HG03095 (cell line): ENCODE measurements around the gene RIC1.
"Not testable (repeated sequence)": the region's sequence is repeated elsewhere in the genome, so short reads cannot be mapped to it uniquely, and the experiment has no call there.

Source experiments
- ATAC-seq: cut with Tn5 transposase; IDR thresholded peaks from one replicate; pipeline ENCODE4 v1.9.1; 2021; ENCODE audit warnings: moderate library complexity; ENCODE audit not compliant: unreplicated experiment

The RIC1 gene

DNA sequence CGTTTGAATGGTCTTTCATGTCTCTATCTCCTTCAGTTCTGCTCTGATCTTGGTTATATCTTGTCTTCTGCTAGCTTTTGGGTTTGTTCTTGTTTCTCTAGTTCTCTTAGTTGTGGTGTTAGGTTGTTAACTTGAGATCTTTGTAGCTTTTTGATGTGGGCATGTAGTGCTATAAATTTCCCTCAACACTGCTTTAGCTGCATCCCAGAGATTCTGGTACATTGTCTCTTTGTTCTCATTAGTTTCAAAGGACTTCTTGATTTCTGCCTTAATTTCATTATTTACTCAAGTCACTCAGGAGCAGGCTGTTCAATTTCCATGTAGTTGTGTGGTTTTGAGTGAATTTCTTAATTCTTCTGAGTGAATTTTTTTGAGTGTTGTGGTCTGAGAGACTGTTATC lies 33.9 kb downstream of the RIC1 start:
- ATAC-seq = not testable (repeated sequence)

DNA sequence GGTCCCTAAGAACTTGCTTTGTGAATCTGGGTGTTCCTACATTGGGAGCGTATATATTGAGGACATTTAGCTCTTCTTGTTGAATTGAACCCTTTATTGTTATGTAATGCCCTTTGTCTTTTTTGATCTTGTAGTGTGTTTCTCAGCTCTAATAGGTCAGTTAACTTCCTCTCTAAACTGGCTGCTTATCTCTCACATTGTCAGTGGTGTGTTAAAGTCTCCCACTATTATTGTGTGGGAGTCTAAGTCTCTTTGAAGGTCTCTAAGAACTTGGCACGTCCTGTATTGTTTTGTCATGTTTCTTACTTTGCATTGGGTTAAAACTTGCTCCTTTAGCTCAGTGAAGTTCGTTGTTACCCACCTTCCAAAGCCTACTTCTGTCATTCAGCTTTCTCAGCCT lies 36.2 kb downstream of the RIC1 start:
- no peak for ATAC-seq

DNA sequence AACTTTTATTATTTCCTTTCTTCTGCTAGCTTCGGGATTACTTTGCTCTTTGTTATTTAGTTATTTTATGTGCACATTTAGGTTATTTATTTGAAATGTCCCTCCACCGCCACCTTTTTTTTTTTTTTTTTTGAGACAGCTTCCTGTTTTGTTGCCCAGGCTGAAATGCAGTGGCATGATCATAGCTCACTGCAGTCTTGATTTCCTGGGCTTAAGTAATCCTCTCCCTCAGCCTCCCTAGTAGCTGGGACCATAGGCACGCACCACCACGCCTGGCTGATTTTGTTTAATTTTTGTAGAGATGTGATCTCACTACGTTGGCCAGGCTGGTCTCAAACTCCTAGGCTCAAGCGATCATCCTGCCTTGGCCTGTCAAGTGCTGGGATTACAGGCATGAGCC lies 38.5 kb downstream of the RIC1 start:
- no peak for ATAC-seq

DNA sequence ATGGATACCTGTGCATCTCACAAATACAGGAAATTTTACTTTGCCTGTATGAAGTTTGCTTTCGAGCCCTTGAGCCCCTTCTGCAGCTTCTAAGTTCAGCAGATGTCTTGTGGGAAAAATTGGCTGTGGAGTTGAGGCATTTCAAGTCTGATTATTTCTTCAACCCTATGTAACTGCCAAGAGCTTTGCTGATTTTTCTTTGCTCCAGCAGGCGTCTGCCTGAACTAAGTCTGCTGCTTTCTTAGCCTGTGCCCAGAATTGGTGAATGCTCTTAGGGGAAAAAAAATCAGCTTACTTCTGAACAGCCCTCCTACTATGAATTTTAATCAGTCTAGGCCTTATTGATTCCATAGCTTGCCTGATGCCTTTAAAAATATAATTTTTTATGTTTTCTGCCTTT lies 41.2 kb downstream of the RIC1 start:
- ATAC-seq = no peak

DNA sequence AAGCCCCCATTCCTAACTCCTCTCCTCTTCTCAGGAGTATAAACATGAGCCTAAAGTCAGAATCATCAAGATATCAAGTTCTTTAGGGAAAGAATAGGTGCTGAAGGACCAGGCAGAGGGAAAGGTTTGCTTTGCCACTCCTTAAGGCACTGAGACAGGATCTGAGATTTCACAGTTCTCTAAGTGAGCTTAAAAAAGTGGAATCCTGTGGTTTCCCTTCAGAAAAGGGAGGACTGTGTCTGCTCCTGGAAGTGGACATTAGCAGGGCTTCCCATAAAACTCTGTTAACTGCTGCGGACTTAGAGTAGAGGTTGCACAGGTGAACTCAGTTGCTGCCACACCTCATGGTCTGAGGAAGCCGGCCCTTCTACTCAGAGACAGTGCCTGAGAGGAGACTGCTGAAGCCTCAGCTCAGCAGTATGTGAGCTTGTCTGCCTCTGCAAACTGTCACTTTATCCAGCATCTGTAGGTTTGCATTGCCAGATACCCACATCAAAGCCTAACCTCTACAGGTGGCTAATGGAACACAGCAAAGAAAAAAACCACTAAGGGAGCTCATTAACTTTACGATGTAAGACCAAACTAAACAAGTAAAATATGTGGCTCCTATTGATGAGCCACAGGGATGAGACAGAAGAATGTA lies 42.9 kb downstream of the RIC1 start:
- ATAC-seq = no peak

DNA sequence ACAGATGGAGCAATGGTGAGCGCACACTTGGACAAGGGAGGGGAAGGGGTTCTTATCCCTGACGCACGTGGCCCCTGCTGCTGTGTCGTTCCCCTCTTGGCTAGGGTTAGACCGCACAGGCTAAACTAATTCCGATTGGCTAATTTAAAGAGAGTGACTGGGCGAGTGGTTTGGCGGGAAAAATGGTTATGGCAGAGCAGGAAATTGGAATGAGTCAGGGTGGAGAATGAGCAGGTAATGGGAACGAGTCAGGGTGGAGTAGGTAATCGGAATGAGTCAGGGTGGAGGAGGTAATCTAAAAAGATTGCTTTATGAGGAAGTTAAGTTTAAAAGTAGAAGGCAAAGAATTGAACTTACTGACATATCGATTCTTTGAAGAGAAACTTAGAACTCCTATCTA lies 46.1 kb downstream of the RIC1 start:
- ATAC-seq = not testable (repeated sequence)

DNA sequence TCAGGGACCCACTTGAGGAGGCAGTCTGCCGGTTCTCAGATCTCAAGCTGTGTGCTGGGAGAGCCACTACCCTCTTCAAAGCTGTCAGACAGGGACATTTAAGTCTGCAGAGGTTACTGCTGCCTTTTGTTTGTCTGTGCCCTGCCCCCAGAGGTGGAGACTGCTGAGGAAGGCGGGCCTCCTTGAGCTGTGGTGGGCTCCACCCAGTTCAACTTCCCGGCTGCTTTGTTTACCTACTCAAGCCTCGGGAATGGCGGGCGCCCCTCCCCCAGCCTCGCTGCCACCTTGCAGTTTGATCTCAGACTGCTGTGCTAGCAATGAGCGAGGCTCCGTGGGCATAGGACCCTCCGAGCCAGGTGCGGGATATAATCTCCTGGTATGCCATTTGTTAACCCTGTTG lies 54.7 kb downstream of the RIC1 start:
- ATAC-seq = not testable (repeated sequence)

DNA sequence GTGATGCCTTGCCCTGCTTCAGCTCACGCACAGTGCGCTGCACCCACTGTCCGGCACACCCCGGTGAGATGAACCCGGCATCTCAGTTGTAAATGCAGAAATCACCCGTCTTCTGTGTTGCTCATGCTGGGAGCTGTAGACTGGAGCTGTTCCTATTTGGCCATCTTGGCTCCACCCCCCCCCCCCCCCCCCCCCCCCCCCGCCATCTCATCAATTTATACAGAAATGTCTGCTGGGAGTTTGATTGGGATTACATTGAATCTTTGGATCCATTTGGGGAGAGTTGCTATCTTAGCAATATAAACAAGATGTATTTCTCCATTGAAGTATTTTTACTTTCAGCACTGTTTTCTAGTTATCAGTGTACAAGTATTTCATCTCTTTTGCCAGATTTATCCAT lies 55.2 kb downstream of the RIC1 start:
- no peak for ATAC-seq

DNA sequence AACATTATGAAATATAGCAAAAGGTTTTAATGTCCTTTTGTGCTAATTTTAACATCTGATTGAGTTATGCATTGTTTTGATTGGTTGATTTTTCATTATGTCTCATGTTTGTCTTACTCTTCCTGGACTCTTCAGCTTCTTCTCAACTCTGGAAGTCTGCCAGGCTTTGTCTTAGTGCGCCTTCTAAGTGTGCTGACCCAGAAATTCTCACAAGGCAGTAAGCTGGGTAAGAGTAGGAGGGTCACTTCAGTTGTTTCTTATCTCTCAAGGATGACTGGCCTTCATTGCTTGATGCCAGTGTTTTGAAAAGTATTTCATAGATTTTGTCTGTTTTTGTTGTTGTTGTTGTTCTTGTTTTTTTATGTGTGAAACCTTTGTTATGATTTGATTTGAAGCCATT lies 59.2 kb downstream of the RIC1 start:
- no peak for ATAC-seq

DNA sequence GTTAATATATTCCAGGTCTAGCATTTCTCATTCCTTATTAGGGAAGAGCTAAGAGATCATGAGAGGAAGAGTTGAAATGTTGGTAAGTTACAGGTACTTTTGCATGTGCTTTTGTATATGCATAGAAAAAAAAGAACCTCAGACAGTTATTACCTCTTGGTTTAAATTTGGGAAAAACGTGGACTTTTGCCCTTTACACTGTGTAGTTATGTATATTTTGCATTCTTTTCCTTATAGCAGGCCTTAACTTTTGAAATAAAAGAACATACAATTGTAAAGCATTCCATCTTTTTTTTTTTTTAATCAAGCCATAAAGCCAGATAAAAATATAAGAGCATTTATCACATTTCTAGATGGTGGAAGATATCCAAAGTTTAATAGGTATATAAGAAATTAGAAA lies 61.4 kb downstream of the RIC1 start:
- ATAC-seq = no peak

DNA sequence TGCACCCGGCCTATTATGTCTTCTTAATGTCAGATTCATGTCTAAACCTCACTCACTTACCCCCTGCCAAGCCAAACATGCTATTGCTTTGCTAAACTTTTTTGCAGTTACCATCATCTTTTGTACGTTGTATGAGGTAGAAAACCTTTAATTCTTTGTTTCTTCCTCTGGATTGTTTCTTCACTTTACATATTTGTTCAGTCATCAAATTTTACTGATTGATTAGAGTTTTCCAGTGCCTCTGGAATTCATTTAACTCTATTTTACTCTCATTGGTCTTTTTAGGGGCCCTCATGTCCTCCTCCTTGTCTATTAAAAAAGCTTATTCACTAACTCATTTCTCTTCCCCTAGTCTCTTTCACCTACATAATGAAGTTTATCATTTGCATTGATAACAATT lies 67.0 kb downstream of the RIC1 start:
- ATAC-seq = no peak

DNA sequence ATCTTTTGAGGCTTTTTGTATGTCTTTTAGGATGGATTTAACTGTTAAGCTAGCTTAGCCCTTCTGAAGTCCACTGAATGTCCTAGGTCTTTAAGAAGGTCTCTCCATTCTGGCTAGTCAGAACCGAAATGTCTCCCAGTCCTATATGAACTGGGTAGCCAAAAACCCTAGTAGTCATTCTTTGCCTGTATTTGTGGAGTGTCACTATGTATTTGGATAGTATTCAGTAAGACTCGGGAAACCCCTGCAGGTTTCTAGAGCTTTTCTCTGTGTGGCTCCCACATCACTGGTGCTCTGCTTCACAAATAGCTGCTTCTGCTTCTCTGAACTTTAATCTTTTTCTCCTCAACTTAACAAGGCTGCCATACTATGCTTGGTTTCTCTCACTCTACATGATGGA lies 68.0 kb downstream of the RIC1 start:
- peak; percentile 53 for ATAC-seq

DNA sequence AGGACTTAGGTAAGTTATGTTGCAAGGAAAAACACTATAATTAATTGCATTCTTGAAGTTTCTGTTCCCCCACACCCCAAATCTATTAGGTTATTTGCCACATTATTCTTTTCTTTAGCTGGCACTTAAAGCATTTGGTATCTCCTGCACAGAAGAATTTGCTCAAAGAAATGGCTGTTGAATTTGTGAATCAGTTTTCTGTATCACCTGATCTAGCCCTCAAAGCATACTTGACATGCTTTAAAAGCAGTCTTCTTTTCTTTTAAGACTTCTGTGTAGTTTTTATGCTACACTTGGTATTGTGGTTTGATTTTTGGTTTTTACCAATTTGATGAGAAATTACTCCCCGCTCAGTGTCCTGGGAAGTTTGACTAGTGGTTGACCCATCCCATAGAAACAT lies 69.1 kb downstream of the RIC1 start:
- ATAC-seq = no peak

DNA sequence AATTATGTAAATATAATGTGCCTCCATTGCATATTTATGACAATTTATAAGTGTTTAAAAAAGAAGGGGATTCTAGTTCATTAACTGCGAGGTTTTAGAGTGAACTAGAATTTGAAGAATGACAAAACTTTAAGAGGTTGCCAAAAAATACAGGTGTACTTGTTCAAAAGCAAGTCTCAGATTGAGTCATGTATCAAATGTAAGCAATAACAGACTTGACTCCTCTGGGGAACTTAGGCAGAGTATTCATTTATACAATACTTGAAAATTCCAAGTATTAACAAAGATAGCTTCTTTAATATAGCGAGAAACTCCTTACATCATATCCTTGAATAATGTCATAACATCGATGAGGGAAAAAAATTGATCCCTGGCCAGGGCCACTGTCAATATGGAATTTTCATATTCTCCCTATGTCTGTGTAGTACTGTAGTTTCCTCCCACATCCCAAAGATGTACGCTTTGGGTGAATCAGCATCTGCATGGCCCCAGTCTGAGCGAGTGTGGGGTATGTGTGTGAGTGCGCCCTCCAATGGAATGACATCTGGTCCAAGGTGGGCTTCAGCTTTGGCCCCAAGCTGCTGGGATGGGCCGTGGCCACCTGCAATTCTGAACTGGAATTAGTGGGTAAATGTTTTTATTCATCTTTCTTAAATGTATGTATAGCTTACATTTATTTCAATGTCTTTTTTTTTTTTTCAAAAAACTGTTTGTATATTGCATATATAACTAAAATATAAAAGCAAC lies 70.1 kb downstream of the RIC1 start:
- ATAC-seq = no peak

DNA sequence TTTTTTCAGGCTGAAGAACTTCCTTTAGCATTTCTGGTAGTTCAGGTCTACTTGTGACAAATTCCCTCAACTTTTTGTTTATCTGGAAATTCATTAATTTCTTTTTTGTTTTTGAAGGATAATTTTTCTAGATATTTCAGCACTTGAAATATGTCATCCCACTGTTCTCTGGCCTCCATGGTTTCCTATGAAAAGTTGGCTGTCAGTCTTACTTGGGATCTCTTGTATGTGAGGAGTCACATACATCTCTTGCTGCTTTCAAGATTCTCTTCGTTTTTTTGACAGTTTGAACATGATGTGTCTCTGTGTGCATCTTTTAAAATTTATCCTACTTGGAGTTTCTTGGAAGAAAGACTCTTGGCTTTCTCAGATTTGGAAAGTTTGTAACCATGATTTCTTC lies 79.5 kb downstream of the RIC1 start:
- ATAC-seq = no peak

DNA sequence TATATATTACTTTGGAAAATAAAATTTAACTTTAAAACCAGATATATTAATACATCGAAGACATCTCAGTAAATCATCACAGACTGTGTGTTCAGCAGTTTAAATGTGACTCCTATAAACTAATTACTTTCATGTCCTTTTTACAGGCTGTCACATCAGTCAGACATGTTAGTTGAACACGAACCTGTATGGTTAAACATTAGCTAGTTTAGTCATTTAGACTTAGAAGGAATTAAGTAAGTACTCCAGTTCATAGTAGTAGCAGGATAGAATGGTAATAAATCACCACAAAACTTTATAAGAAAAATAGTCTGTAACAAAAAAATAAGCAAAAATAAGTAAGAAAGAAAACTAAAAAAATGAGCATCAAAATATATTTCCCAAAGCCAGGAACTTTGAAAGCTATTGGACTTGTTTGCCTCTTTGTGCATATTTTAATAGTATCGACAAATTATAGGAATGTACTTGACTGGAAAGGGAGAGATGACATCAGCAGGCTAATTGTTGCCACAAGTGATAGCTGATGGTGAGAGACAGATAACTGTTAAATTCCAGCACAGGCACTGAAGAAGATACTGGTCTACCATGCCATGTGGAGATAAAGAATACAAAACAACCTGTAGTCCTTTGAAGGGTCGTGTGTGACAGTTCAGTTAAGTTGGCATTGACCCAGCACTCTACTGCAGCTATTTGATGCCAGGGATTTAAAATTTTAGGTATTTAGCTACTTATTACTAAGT lies 83.9 kb downstream of the RIC1 start:
- ATAC-seq = no peak

DNA sequence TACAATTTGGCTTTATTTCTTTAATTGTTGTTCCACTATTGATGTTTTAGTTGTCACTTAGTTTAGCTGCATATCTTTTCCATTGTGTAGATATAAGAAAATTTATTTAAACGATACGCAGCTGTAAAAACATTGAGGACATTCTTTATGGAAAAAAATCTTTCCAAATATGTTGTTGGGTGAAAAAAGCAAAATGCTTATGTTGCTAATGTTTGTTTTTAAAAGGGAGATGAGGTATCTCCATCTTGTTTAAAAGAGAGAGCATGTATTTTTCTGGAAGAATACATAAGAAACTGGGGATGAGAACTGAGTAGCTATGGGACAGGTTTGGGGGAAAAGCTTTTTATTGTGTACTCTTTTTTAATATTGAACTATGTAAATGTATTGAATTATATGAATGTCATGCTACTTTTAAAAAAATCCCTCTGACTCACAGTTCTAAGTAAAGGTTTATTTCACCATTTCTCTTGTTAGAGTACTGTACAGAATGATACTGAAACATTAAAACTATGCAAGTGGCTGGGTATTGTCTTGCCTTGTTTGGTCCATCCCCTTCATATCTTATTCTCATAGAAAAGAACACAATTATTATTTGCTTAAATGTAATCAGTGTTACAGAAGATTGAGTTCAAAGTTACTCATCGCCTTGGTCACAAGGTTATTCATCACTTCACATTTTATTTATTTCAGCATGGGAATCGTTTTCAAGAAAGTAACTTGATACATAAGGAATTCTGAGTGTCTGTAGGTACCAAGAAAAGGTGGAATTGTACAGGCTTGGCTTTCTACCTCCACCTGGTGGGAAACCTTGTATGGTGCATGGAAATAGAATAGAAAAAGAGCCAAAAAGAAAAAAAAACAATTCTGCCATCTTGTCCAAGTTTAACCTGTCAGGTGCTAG lies 85.8 kb downstream of the RIC1 start:
- ATAC-seq = no peak

DNA sequence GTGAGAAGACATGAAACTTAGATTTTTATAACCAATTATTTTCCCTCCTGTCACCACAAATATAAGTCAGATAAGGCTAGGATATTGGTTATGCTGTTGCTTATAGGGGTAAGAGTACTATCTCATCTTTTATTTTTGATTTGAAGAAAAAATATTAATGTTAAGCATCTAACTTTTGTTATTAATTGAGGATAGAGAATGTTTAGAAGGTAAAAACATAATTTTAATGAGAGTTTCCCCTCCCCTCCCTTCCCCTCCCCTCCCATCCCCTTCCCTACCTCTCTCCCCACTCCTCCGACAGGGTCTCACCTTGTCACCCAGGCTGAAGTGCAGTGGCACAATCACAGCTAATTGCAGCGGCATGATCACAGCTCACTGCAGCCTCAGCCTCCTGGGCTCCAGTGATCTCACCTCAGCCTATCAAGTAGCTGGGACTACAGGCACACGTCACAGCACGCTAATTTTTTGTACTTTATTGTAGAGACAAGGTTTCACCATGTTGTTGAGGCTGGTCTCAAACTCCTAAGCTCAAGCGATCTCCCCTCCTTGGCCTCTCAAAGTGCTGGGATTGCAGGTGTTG lies 86.7 kb downstream of the RIC1 start:
- no peak for ATAC-seq

DNA sequence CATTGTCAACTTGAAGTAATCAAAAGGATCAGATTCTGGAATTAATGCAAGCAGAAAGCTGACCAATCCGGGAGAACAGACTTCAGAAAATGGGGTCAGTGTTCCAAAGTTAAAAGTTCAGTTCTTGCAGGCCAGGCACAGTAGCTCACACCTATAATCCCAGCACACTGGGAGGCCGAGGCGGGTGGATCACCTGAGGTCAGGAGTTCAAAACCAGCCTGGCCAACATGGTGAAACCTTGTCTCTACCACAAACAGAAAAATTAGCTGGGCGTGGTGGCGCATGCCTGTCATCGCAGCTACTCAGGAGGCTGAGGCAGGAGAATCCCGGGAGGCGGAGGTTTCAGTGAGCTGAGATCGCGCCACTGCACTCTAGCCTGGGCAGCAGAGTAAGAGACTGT lies 88.5 kb downstream of the RIC1 start:
- not testable (repeated sequence) for ATAC-seq

DNA sequence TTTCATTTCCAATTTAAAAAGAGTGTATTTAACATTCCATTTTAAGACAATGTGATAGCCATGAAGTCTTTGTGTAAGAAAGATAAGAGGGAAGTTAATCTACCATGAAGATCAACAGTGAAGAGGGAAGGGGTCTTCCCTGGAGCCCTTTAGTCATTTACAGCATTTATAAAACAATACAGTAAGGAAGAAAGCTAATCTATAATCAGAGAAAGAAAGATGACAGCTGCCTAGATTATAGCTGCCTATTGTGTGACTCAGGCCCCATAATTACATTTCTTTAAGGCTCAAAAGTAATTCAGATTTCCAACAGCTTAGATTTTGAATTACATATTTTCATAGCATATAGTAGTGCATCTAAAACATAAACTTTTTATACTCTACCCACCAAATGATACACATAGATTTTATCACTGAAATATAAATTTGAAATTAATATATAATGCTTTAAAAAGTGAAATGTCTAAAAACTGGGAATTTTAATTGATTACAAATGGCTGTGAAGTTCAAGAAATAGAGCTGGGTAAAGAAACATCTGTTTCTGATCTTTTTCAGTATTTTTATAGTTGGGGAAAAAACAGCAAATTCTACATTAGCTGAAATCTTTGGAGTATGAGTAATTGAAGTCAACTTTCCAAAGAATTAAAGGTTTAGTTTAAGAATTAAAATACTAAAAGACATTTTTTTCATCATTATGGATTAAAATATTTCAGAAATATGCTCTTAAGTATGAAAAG lies 89.6 kb downstream of the RIC1 start:
- ATAC-seq = no peak
